Osteoblast (primary cell): ENCODE results near the gene SPTAN1. TPM values are rescaled to one million over a fixed set of nuclear protein-coding genes. Genes with fewer than 3 reads are reported as not detected.
"Not testable (repeated sequence)": the region's sequence is repeated elsewhere in the genome, so short reads cannot be mapped to it uniquely, and the experiment has no call there.

ENCODE experiments used
- DNase-seq: peaks from one replicate; pipeline ENCODE4 v3.0.0; 2011; ENCODE audit warnings: low spot score, mixed read lengths; ENCODE audit not compliant: insufficient read length; ENCODE audit errors: missing footprints
- H2AFZ ChIP-seq: 2 replicates; pipeline ENCODE4 v1.6.0; 2011; ENCODE audit warnings: mild to moderate bottlenecking, low read length
- H3K27ac ChIP-seq: 2 replicates; pipeline ENCODE4 v1.5.1; 2011; ENCODE audit warnings: mild to moderate bottlenecking, low read depth, low read length, moderate library complexity
- H3K27me3 ChIP-seq: 2 replicates; pipeline ENCODE4 v1.6.0; 2012; ENCODE audit warnings: mild to moderate bottlenecking, control low read depth, inconsistent platforms, low read length, moderate library complexity; ENCODE audit not compliant: insufficient read depth
- H3K36me3 ChIP-seq: 2 replicates; pipeline ENCODE4 v1.5.1; 2011; ENCODE audit warnings: mild to moderate bottlenecking, low read length, control low read depth, moderate library complexity; ENCODE audit not compliant: insufficient read depth
- H3K4me1 ChIP-seq: 2 replicates; pipeline ENCODE4 v1.5.1; 2011; ENCODE audit warnings: mild to moderate bottlenecking, low read length, control low read depth, moderate library complexity; ENCODE audit not compliant: insufficient read depth
- H3K4me2 ChIP-seq: 2 replicates; pipeline ENCODE4 v1.6.0; 2011; ENCODE audit warnings: mild to moderate bottlenecking, low read length; ENCODE audit not compliant: insufficient read depth
- H3K4me3 ChIP-seq: fragments of 200-600 bp; sonication (generic); 3 replicates; pipeline ENCODE4 v1.5.1; 2012; ENCODE audit warnings: mild to moderate bottlenecking, low read length, inconsistent platforms; ENCODE audit not compliant: insufficient read depth
- H3K79me2 ChIP-seq: 2 replicates; pipeline ENCODE4 v1.6.0; 2012; ENCODE audit warnings: mild to moderate bottlenecking, low read length, control low read depth, inconsistent platforms; ENCODE audit not compliant: insufficient read depth
- H3K9me3 ChIP-seq: 2 replicates; pipeline ENCODE4 v1.5.1; 2011; ENCODE audit warnings: low read depth, low read length, control low read depth
- H4K20me1 ChIP-seq: 2 replicates; pipeline ENCODE4 v1.6.0; 2012; ENCODE audit warnings: mild to moderate bottlenecking, low read length, control low read depth; ENCODE audit not compliant: insufficient read depth
- total RNA-seq: library from RNA; depleted of rRNA; stranded (reverse); fragments of >200 nt; gene quantifications from 2 replicates; pipeline ENCODE4 v1.2.3, GENCODE V29; 2012
- TF ChIP-seq, protein P1 (sequence below): IDR thresholded peaks from 2 replicates; pipeline ENCODE4 v1.5.1; 2011; ENCODE audit warnings: mild to moderate bottlenecking, low read depth, low read length, moderate library complexity; ENCODE audit errors: extremely low read depth

SPTAN1 gene
- total RNA-seq, 1 donor, result 354 TPM

DNA sequence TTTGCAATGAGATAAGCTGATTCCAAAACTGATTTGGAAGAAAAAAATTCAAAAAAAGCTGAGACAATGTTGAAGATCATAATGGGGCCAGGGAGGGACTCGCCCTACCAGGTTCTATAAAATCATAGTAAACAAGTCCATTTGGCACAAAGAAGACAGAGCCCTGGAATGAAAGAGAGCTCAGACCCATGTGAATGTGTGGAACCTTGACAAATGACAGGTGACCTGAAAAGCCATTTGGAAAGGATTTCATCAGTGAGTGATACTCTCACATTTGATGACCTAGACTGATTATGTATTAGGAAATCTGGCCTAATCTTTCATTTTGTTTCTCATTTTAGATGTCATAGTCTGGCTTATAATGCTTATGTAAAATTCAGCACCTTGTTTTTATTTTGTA, 26.8 kb downstream of the SPTAN1 start:
- no peak for DNase-seq
- no peaks in the 10 kb centered on the region for H3K27me3 ChIP-seq
- no peak overlapping the region for H3K4me3 ChIP-seq
- H3K4me1 ChIP-seq, result peaks cover 18% of the 10 kb centered on the region
- H3K27ac ChIP-seq, result no peak overlapping the region
- H3K79me2 ChIP-seq, result peaks cover 6% of the 10 kb centered on the region
- no peaks in the 10 kb centered on the region for H3K9me3 ChIP-seq
- H2AFZ ChIP-seq, result no peak overlapping the region
- H3K36me3 ChIP-seq, result peaks cover 97% of the 10 kb centered on the region
- no peak overlapping the region for H3K4me2 ChIP-seq
- peaks cover 8% of the 10 kb centered on the region for H4K20me1 ChIP-seq
- TF ChIP-seq, protein P1, sequence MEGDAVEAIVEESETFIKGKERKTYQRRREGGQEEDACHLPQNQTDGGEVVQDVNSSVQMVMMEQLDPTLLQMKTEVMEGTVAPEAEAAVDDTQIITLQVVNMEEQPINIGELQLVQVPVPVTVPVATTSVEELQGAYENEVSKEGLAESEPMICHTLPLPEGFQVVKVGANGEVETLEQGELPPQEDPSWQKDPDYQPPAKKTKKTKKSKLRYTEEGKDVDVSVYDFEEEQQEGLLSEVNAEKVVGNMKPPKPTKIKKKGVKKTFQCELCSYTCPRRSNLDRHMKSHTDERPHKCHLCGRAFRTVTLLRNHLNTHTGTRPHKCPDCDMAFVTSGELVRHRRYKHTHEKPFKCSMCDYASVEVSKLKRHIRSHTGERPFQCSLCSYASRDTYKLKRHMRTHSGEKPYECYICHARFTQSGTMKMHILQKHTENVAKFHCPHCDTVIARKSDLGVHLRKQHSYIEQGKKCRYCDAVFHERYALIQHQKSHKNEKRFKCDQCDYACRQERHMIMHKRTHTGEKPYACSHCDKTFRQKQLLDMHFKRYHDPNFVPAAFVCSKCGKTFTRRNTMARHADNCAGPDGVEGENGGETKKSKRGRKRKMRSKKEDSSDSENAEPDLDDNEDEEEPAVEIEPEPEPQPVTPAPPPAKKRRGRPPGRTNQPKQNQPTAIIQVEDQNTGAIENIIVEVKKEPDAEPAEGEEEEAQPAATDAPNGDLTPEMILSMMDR, result no peak

DNA sequence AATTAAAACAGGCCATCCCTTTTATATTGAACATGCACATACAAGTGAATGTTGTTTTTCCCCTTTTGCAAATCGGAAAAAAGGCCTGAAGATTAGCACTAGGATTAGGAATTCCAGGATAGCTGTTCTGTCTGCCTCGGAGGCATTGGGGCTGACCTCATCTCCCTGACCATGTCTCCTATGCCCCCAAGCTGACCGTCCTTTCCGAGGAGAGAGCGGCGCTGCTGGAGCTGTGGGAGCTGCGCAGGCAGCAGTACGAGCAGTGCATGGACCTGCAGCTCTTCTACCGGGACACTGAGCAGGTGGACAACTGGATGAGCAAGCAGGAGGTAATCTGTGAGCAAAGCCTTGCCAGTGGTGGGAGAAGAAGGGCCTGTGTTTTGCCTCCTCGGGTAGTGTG, 28.3 kb downstream of the SPTAN1 start:
- Histone ChIP-seq H3K4me2 (no peak overlapping the region), H3K79me2 (no peaks in the 10 kb centered on the region), H3K27me3 (no peaks in the 10 kb centered on the region), H3K9me3 (no peaks in the 10 kb centered on the region), H3K4me3 (no peak overlapping the region), H2AFZ (no peak overlapping the region), H3K27ac (no peak overlapping the region), H3K36me3 (peaks cover 97% of the 10 kb centered on the region), H3K4me1 (peaks cover 6% of the 10 kb centered on the region), H4K20me1 (peaks cover 5% of the 10 kb centered on the region)
- TF ChIP-seq, protein P1, result no peak
- DNase-seq, result no peak

DNA sequence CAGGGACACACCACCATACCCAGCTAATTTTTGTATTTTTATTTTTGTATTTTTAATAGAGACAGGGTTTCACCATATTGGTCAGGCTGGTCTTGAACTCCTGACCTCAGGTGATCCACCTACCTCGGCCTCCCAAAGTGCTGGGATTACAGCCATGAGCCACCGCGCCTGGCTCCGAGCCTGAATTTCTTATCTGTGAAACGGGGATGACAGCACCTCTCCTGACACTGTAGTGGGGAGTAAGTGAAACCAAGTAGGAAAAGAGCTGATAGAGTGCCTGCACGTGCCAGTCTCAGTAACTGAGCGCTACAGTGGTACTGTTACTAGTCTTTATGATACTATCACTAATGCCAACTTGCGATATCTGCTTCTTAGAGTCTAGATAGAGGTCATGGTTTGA, 32.8 kb downstream of the SPTAN1 start:
- not testable (repeated sequence) for H2AFZ ChIP-seq, H3K9me3 ChIP-seq, H4K20me1 ChIP-seq, H3K27ac ChIP-seq, H3K4me2 ChIP-seq, H3K4me3 ChIP-seq, H3K4me1 ChIP-seq, H3K79me2 ChIP-seq, H3K27me3 ChIP-seq, DNase-seq
- H3K36me3 ChIP-seq, result peaks cover 94% of the 10 kb centered on the region

DNA sequence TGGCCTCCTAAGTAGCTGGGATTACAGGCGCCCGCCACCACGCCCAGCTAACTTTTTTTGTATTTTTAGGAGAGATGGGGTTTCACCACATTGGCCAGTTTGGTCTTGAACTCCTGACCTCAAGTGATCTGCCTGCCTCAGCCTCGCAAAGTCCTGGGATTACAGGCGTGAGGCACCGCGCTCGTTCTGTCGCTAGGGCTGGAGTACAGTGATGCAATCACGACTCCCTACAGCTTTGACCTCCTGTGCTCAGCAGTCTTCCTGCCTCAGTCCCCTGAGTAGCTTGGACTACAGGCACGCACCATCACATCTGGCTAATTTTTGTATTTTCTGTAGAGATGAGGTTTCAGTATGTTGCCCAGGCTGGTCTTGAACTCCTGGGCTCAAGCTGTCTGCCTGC, 34.5 kb downstream of the SPTAN1 start:
- peaks cover 93% of the 10 kb centered on the region for H3K36me3 ChIP-seq
- not testable (repeated sequence) for H4K20me1 ChIP-seq, H3K79me2 ChIP-seq, H2AFZ ChIP-seq, H3K4me2 ChIP-seq, H3K4me3 ChIP-seq, H3K27me3 ChIP-seq, H3K9me3 ChIP-seq, DNase-seq, H3K4me1 ChIP-seq, H3K27ac ChIP-seq

DNA sequence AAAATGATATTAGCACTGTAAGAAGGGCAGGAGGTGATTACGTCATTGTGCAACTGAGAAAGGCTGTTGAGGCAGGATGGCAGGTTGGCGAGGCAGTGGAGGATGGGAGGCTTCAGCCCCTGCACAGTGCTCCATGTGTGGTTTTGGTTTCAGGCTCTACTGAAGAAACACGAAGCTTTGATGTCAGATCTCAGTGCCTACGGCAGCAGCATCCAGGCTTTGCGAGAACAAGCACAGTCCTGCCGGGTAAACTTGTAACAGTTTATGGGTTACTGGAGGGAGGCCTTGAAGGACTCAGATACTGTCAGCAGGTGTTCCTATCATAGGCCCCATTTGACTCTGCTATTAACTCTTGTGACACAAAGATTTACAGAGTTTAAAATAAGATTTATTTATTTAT, 35.1 kb downstream of the SPTAN1 start:
- H3K9me3 ChIP-seq, result no peaks in the 10 kb centered on the region
- TF ChIP-seq, protein P1, result no peak
- H3K4me2 ChIP-seq, result no peak overlapping the region
- DNase-seq, result no peak
- H3K79me2 ChIP-seq, result peaks cover 2% of the 10 kb centered on the region
- peaks cover 9% of the 10 kb centered on the region for H4K20me1 ChIP-seq
- no peaks in the 10 kb centered on the region for H3K4me1 ChIP-seq
- H3K27ac ChIP-seq, result no peak overlapping the region
- H3K27me3 ChIP-seq, result no peaks in the 10 kb centered on the region
- peaks cover 93% of the 10 kb centered on the region for H3K36me3 ChIP-seq
- no peak overlapping the region for H2AFZ ChIP-seq
- H3K4me3 ChIP-seq, result no peak overlapping the region
